Fibroblast of skin of right quadriceps (primary cell): ENCODE measurements around the gene GLDN.
A peak's percentile ranks its signal among the peaks of the same experiment; 100 is the strongest.

Source experiments
- DNase-seq: peaks from one replicate; pipeline ENCODE4 v3.0.0-alpha.2; 2013

Gene GLDN

GRCh38 chr15:51447855-51448621, 106.6 kb downstream of the GLDN start:
- DNase-seq = no peak

GRCh38 chr15:51448622-51449399, 107.4 kb downstream of the GLDN start:
- DNase-seq = no peak

- peak; percentile 5 for DNase-seq
These were observed 108.5 kb downstream of the GLDN start for GRCh38 chr15:51450001-51450400.
